ENCODE measurements around the gene BATF. TPM values are rescaled to one million over a fixed set of nuclear protein-coding genes. Genes with fewer than 3 reads are reported as not detected.

The BATF gene
- polyA plus RNA-seq, 1 of the 3 experiments (the other 2 are of a cell fraction), result not detected

DNA sequence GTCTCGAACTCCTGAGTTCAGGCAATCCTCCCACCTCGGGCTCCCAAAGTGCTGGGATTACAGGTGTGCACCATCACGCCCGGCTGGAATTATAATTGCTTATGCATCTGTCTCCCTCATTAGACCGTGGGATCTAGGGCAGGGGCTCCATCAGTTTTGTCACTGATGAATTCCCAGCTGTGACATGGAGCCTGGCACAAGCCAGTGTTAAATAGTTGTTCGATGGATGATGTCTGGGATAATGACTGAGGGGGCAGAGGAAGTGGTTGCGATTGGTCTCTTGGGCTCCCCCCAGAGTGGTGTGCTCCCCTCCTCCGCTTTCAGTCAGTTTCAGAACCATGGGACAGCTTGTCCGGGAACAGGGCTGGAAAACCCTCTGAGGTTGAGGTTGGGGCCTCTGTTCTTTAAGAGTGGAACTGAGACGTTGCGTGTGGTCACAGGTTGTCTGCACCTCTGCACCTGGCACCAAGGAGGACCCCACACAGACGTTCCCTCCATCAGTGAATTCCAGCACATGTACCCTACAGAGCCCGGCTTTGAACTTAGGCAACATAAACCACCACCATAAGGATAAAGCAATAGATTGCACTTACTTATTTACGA lies 30.8 kb upstream of the BATF start:
- Histone ChIP-seq H3K9me2 (no peaks in the 10 kb centered on the region), H3K36me3 (replicated peaks in 1 of 2; ENCODE audit: control insufficient read depth in 1 of 2, insufficient read depth in 2 of 2, low read length in 1 of 2) (no peaks in the 10 kb centered on the region), H3K4me3 (ENCODE audit: low read depth in 2 of 2, low read length in 1 of 2) (no peak overlapping the region), H3K27ac (ENCODE audit: low read depth in 2 of 2, low read length in 1 of 2) (no peak overlapping the region), H3K9ac (no peak overlapping the region), H3K4me1 (ENCODE audit: control insufficient read depth in 1 of 2, insufficient read depth in 2 of 2, low read depth in 1 of 2, low read length in 1 of 2) (no peaks in the 10 kb centered on the region), H4K20me1 (ENCODE audit: insufficient read depth) (no peaks in the 10 kb centered on the region), H3K27me3 (ENCODE audit: insufficient read depth) (no peaks in the 10 kb centered on the region), H3K79me2 (ENCODE audit: insufficient read depth) (no peaks in the 10 kb centered on the region), H3K4me2 (no peak overlapping the region), H3K9me3 (no peaks in the 10 kb centered on the region), H2AFZ (ENCODE audit: low read depth) (no peak overlapping the region), H3F3A (replicated peaks; ENCODE audit: insufficient read depth) (peaks cover 3% of the 10 kb centered on the region)
- 67% methylated on average over 12 of the region's 14 CpGs for WGBS (ENCODE audit: low lambda C conversion rate)
- no peak for TF ChIP-seq RCOR1 (IDR thresholded peaks at IDR 0.05; ENCODE audit: low read length)
- no peak for TF ChIP-seq JUND (IDR thresholded peaks at IDR 0.05)
- POLR2A ChIA-PET, result interaction anchor here (0.6 kb wide), 1 partner anchor 42 kb away, joined by 3 read pairs; no protein-coding TSS in a partner anchor
- CTCF ChIA-PET, result interaction anchor here (0.5 to 10.4 kb wide), 6 partner anchors 22 to 196 kb away, joined by 3 to 291 read pairs (median 8); no protein-coding TSS in a partner anchor
- no peak for DNase-seq

DNA sequence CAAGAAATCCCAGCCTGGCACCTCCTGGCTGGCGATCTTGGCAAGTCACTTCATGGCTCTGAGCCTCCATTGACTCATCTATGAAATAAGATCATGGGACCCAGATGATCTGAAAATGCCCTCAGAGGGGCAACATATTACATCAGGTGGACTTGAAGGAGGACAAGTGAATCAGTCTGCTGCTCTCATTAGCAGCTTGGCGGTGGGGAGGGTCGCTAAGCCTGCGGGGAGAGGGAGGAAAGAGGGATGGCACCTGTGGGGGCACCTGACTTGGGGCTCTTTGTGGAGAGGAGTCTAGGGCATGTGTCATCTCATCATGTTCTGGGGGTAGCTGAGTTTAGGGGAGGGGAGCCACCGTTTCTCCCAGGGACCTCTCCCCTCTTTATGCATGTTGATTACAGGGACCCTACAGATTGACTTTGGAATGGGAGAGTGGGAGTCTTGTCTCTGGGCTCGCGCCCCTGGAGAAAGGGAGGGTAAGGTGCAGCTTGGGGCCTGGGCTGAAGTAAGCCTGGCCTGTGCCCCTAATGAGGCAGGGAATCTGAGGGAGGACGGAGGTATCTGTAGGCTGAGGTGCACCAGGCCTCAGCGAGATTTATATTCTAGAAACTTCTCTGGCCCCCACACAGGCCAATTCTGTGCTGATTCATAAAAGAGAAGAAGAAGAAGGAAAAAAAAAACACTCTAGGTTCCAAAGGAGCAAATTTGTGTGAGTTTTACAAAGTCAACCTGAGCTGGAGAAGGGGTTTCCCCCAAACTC lies 29.3 kb upstream of the BATF start:
- Histone ChIP-seq H3F3A (replicated peaks; ENCODE audit: insufficient read depth) (peaks cover 3% of the 10 kb centered on the region), H4K20me1 (ENCODE audit: insufficient read depth) (no peaks in the 10 kb centered on the region), H3K79me2 (ENCODE audit: insufficient read depth) (no peaks in the 10 kb centered on the region), H3K9me2 (no peaks in the 10 kb centered on the region), H3K4me2 (peak overlapping the region; percentile 33), H3K36me3 (replicated peaks in 1 of 2; ENCODE audit: control insufficient read depth in 1 of 2, insufficient read depth in 2 of 2, low read length in 1 of 2) (no peaks in the 10 kb centered on the region), H3K9ac (no peak overlapping the region), H3K9me3 (no peaks in the 10 kb centered on the region), H2AFZ (ENCODE audit: low read depth) (no peak overlapping the region), H3K27me3 (ENCODE audit: insufficient read depth) (no peaks in the 10 kb centered on the region), H3K4me3 (ENCODE audit: low read depth in 2 of 2, low read length in 1 of 2) (no peak overlapping the region), H3K27ac (ENCODE audit: low read depth in 2 of 2, low read length in 1 of 2) (no peak overlapping the region), H3K4me1 (ENCODE audit: control insufficient read depth in 1 of 2, insufficient read depth in 2 of 2, low read depth in 1 of 2, low read length in 1 of 2) (no peaks in the 10 kb centered on the region)
- ChIA-PET POLR2A (interaction anchor here (0.7 kb wide), 1 partner anchor 67 kb away, joined by 3 read pairs; no protein-coding TSS in a partner anchor), CTCF (interaction anchor here (0.6 to 10.4 kb wide), 4 partner anchors 10 to 184 kb away, joined by 3 to 291 read pairs (median 4); no protein-coding TSS in a partner anchor)
- TF ChIP-seq FOXM1 (IDR thresholded peaks at IDR 0.05; ENCODE audit: low read depth) (no peak), TAF1 (IDR thresholded peaks at IDR 0.05; ENCODE audit: borderline replicate concordance, low read depth, low read length) (no peak), TCF12 (IDR thresholded peaks at IDR 0.05) (no peak), RAD21 (IDR thresholded peaks at IDR 0.05; ENCODE audit: low read length) (no peak), MXI1 (IDR thresholded peaks at IDR 0.05; ENCODE audit: low read depth, low read length) (no peak), RCOR1 (IDR thresholded peaks at IDR 0.05; ENCODE audit: low read length) (no peak), YY1 (IDR thresholded peaks at IDR 0.05; ENCODE audit: low read depth) (no peak), RFX5 (IDR thresholded peaks at IDR 0.05; ENCODE audit: low read length) (no peak), JUND (IDR thresholded peaks at IDR 0.05) (no peak), FOSL2 (IDR thresholded peaks at IDR 0.05; ENCODE audit: borderline replicate concordance, low read depth) (no peak), POLR2AphosphoS5 (IDR thresholded peaks at IDR 0.05; ENCODE audit: low read depth, low read length) (no peak), TEAD4 (IDR thresholded peaks at IDR 0.05; ENCODE audit: borderline replicate concordance, insufficient read depth) (no peak), EZH2phosphoT487 (IDR thresholded peaks at IDR 0.05; ENCODE audit: borderline replicate concordance, low read depth) (no peak), NRF1 (IDR thresholded peaks at IDR 0.05; ENCODE audit: low read depth, low read length) (no peak)
- TF ChIP-seq, protein P1, sequence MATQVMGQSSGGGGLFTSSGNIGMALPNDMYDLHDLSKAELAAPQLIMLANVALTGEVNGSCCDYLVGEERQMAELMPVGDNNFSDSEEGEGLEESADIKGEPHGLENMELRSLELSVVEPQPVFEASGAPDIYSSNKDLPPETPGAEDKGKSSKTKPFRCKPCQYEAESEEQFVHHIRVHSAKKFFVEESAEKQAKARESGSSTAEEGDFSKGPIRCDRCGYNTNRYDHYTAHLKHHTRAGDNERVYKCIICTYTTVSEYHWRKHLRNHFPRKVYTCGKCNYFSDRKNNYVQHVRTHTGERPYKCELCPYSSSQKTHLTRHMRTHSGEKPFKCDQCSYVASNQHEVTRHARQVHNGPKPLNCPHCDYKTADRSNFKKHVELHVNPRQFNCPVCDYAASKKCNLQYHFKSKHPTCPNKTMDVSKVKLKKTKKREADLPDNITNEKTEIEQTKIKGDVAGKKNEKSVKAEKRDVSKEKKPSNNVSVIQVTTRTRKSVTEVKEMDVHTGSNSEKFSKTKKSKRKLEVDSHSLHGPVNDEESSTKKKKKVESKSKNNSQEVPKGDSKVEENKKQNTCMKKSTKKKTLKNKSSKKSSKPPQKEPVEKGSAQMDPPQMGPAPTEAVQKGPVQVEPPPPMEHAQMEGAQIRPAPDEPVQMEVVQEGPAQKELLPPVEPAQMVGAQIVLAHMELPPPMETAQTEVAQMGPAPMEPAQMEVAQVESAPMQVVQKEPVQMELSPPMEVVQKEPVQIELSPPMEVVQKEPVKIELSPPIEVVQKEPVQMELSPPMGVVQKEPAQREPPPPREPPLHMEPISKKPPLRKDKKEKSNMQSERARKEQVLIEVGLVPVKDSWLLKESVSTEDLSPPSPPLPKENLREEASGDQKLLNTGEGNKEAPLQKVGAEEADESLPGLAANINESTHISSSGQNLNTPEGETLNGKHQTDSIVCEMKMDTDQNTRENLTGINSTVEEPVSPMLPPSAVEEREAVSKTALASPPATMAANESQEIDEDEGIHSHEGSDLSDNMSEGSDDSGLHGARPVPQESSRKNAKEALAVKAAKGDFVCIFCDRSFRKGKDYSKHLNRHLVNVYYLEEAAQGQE (IDR thresholded peaks at IDR 0.05; ENCODE audit: low read depth, low read length), result no peak
- TF ChIP-seq, protein P2, sequence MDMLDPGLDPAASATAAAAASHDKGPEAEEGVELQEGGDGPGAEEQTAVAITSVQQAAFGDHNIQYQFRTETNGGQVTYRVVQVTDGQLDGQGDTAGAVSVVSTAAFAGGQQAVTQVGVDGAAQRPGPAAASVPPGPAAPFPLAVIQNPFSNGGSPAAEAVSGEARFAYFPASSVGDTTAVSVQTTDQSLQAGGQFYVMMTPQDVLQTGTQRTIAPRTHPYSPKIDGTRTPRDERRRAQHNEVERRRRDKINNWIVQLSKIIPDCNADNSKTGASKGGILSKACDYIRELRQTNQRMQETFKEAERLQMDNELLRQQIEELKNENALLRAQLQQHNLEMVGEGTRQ (IDR thresholded peaks at IDR 0.05; ENCODE audit: borderline replicate concordance, low read depth, low read length), result no peak
- TF ChIP-seq, protein P3, sequence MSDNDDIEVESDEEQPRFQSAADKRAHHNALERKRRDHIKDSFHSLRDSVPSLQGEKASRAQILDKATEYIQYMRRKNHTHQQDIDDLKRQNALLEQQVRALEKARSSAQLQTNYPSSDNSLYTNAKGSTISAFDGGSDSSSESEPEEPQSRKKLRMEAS (IDR thresholded peaks at IDR 0.05; ENCODE audit: low read depth), result no peak
- TF ChIP-seq, protein P4, sequence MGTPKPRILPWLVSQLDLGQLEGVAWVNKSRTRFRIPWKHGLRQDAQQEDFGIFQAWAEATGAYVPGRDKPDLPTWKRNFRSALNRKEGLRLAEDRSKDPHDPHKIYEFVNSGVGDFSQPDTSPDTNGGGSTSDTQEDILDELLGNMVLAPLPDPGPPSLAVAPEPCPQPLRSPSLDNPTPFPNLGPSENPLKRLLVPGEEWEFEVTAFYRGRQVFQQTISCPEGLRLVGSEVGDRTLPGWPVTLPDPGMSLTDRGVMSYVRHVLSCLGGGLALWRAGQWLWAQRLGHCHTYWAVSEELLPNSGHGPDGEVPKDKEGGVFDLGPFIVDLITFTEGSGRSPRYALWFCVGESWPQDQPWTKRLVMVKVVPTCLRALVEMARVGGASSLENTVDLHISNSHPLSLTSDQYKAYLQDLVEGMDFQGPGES (IDR thresholded peaks at IDR 0.05; ENCODE audit: low read depth, low read length), result no peak
- no peak for DNase-seq
- WGBS (ENCODE audit: low lambda C conversion rate), result 76% methylated on average over 6 of the region's 9 CpGs
